Activated naive CD4-positive, alpha-beta T cell treated with anti-CD3 and anti-CD28 coated beads, Interleukin-2, amount 50 U/mL, for 24 hours (primary cell): Measurements from ENCODE around the gene IRGC.

Experiments used
- H3K27ac Mint-ChIP-seq: one replicate; pipeline ENCODE4 v1.8.0; 2021; ENCODE audit warnings: mild to moderate bottlenecking, mixed read lengths
- H3K27me3 Mint-ChIP-seq: one replicate; pipeline ENCODE4 v1.8.0; 2021; ENCODE audit warnings: mixed read lengths
- H3K36me3 Mint-ChIP-seq: one replicate; pipeline ENCODE4 v1.8.0; 2021; ENCODE audit warnings: mixed read lengths
- H3K4me1 Mint-ChIP-seq: one replicate; pipeline ENCODE4 v1.8.0; 2021; ENCODE audit warnings: mixed read lengths
- H3K4me3 Mint-ChIP-seq: one replicate; pipeline ENCODE4 v1.8.0; 2021; ENCODE audit warnings: mild to moderate bottlenecking, mixed read lengths
- H3K9me3 Mint-ChIP-seq: one replicate; pipeline ENCODE4 v1.8.0; 2021; ENCODE audit warnings: mixed read lengths

Gene IRGC

DNA sequence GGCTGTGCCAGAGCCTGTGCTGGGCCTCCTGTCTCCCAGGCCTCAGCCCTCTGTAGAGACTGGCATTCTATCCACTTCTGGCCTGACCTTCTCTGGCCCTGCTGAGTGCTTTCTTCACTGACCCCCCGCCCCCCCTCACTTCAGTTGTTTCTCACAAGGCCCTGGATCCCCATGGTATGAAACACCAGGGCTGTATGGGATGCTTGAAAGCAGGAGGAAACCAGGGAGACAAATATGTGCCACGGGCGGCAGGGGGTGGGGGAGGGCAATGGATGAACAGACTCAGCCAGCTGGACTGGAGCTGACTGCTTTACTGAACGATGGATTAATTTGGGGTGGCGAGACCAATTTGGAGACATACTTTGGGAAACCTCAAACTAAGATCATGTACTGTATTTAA, 14.0 kb downstream of the IRGC start:
- H3K36me3 Mint-ChIP-seq = peaks cover 10% of the 10 kb centered on the region

DNA sequence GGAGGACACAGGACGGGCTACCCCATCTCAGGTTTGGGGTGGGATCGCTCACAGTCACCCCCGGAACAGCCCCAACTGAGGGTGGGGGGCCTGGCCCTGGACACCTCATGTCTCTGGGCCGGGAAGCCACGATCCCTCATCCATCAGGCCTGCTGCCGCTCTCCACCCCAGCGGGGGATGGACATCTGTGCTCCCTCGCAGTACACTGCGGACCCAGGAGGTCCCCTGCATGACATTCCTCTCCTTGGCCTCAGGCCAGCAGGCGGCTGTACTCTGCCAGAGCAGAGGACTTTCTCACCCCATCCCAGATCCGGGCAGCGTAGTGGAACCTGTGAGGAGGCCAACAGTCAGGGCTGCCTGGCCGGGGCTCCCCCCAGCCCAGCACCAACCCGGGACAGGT, 15.5 kb downstream of the IRGC start:
- H3K27ac Mint-ChIP-seq = no peak overlapping the region
- H3K9me3 Mint-ChIP-seq = no peaks in the 10 kb centered on the region
- no peaks in the 10 kb centered on the region for H3K27me3 Mint-ChIP-seq
- no peaks in the 10 kb centered on the region for H3K4me1 Mint-ChIP-seq
- no peak overlapping the region for H3K4me3 Mint-ChIP-seq
- H3K36me3 Mint-ChIP-seq = peaks cover 10% of the 10 kb centered on the region

More for the DNA sequence above, 14.0 kb downstream of the IRGC start:
- H3K9me3 Mint-ChIP-seq = no peaks in the 10 kb centered on the region
- no peak overlapping the region for H3K4me3 Mint-ChIP-seq
- H3K4me1 Mint-ChIP-seq = peaks cover 4% of the 10 kb centered on the region
- no peaks in the 10 kb centered on the region for H3K27me3 Mint-ChIP-seq
- H3K27ac Mint-ChIP-seq = no peak overlapping the region

GRCh38 chr19:43731846-43732245, 16.0 kb downstream of the IRGC start:
- Mint-ChIP-seq H3K4me1 (no peaks in the 10 kb centered on the region), H3K36me3 (peaks cover 13% of the 10 kb centered on the region), H3K27ac (peak overlapping the region; percentile 59), H3K27me3 (no peaks in the 10 kb centered on the region), H3K4me3 (no peak overlapping the region), H3K9me3 (no peaks in the 10 kb centered on the region)

DNA sequence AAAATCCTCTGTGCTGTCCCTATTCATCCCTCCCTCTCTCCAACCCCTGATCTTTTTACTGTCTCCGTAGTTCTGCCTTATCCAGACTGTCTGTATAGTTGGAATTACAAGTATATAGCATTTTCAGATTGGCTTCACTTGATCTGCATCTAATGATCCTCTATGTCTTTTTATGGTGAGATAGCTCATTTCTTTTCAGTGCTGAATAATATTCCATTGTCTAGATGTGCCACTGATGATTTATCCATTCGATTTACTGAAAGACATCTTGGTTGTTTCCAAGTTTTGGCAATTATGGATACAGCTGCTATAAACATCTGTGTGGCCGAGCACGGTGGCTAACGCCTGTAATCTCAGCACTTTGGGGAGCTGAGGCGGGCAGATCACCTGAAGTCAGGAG, 19.1 kb downstream of the IRGC start:
- H3K27ac Mint-ChIP-seq = no peak overlapping the region
- H3K4me1 Mint-ChIP-seq = peaks cover 6% of the 10 kb centered on the region
- no peaks in the 10 kb centered on the region for H3K9me3 Mint-ChIP-seq
- no peaks in the 10 kb centered on the region for H3K27me3 Mint-ChIP-seq
- peaks cover 19% of the 10 kb centered on the region for H3K36me3 Mint-ChIP-seq
- no peak overlapping the region for H3K4me3 Mint-ChIP-seq

GRCh38 chr19:43735957-43736356, 20.1 kb downstream of the IRGC start:
- Mint-ChIP-seq H3K27me3 (no peaks in the 10 kb centered on the region), H3K36me3 (peaks cover 20% of the 10 kb centered on the region), H3K27ac (no peak overlapping the region), H3K4me3 (no peak overlapping the region), H3K9me3 (no peaks in the 10 kb centered on the region), H3K4me1 (peaks cover 6% of the 10 kb centered on the region)

DNA sequence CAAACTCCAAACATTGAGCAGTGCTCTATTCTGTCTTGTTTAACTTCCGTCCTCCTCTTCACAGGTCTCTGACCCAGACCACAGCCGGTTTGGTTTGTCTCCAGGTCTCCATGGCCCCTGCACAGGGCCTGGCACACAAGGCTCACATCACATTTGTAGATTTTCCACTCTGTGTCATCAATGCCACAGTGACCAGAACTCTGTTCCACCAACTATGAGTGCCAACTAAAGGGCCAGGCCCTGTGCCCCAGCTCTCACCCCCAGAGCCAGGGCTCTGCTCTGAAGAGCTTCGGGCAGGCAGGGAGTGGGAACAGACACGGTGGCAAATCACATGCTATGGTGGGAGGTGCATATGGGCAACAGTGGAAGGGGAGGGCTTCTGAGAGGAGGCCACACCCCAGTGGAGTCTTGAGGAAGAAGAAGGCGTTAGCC, 22.9 kb downstream of the IRGC start:
- Mint-ChIP-seq H3K27ac (no peak overlapping the region), H3K36me3 (peaks cover 23% of the 10 kb centered on the region), H3K4me3 (no peak overlapping the region), H3K4me1 (peaks cover 6% of the 10 kb centered on the region), H3K9me3 (no peaks in the 10 kb centered on the region), H3K27me3 (no peaks in the 10 kb centered on the region)

DNA sequence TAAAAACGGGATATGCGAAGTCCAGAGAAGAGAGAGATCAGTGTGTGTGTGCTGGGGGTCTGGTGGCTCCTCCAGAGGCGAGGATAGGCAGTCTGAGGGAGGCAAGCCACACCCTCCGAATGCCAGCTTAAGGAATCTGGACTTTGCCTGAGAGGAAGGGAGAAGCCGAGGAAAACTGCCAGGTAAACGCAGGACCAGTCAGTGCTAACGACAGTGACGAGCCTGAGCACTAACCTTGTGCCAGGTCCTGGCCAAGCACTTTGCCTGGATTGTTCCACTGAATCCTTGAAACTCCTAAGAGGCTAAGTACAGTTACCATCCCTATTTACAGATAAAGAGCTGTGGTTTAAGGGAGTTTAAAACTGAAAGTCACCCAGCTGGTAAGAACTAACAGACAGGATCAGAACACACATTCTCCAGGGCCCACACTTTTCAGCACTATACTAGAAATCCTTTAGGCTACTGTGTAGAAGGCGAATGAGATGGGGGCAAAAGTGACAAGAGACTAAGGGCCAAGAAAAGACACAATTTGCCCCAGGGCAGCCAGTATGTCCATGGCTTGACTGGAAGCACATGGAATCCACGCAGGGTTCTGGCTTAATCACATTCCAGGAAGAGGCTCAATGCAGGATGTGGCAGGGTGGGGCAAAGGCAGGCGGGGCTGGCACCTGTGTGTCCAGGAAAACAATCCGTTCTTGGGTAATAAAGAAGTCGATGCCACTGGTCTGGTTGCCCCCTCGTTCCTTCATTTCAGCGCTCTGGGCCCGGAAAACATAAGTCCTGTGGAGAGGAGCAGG, 23.8 kb downstream of the IRGC start:
- Mint-ChIP-seq H3K36me3 (peaks cover 23% of the 10 kb centered on the region), H3K27me3 (no peaks in the 10 kb centered on the region), H3K27ac (no peak overlapping the region), H3K4me3 (no peak overlapping the region), H3K4me1 (peaks cover 6% of the 10 kb centered on the region), H3K9me3 (no peaks in the 10 kb centered on the region)

- Mint-ChIP-seq H3K9me3 (no peaks in the 10 kb centered on the region), H3K4me1 (peaks cover 13% of the 10 kb centered on the region), H3K36me3 (peaks cover 29% of the 10 kb centered on the region), H3K27me3 (no peaks in the 10 kb centered on the region), H3K4me3 (no peak overlapping the region), H3K27ac (no peak overlapping the region)
Observed at GRCh38 chr19:43741075-43741825, 25.4 kb downstream of the IRGC start.

GRCh38 chr19:43743059-43743458, 27.2 kb downstream of the IRGC start:
- Mint-ChIP-seq H3K9me3 (no peaks in the 10 kb centered on the region), H3K4me3 (no peak overlapping the region), H3K27ac (no peak overlapping the region), H3K36me3 (peaks cover 28% of the 10 kb centered on the region), H3K27me3 (no peaks in the 10 kb centered on the region), H3K4me1 (peaks cover 16% of the 10 kb centered on the region)

GRCh38 chr19:43747557-43748204, 31.8 kb downstream of the IRGC start:
- no peak overlapping the region for H3K4me3 Mint-ChIP-seq
- no peaks in the 10 kb centered on the region for H3K9me3 Mint-ChIP-seq
- H3K27me3 Mint-ChIP-seq = no peaks in the 10 kb centered on the region
- peaks cover 41% of the 10 kb centered on the region for H3K4me1 Mint-ChIP-seq
- H3K36me3 Mint-ChIP-seq = peaks cover 28% of the 10 kb centered on the region
- peak overlapping the region; percentile 73 for H3K27ac Mint-ChIP-seq

DNA sequence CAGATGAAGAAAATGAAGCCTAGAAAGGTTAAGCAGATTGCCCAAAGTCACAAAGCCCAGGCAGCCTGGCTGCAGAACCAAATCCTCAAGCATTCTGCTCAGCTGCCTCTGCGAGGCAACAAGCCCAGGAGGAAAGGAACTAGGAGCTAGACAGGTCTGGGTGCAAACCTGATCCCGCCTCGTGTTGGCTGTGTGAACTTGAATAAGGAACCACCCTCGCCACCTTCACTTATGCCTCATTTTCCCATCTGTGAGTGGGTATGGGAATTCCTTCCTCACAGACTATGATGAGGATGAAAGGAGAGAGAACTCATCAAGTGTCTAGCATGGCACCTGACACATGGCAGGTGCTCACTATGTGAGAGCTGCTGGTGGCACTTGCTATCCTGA, 32.3 kb downstream of the IRGC start:
- Mint-ChIP-seq H3K4me3 (no peak overlapping the region), H3K27ac (peak overlapping the region; percentile 73), H3K4me1 (peaks cover 46% of the 10 kb centered on the region), H3K27me3 (no peaks in the 10 kb centered on the region), H3K9me3 (no peaks in the 10 kb centered on the region), H3K36me3 (peaks cover 32% of the 10 kb centered on the region)

- Mint-ChIP-seq H3K27ac (peak overlapping the region; percentile 73), H3K27me3 (no peaks in the 10 kb centered on the region), H3K36me3 (peaks cover 32% of the 10 kb centered on the region), H3K4me1 (peaks cover 51% of the 10 kb centered on the region), H3K9me3 (no peaks in the 10 kb centered on the region), H3K4me3 (no peak overlapping the region)
Observed at GRCh38 chr19:43748685-43749084, 32.8 kb downstream of the IRGC start.

DNA sequence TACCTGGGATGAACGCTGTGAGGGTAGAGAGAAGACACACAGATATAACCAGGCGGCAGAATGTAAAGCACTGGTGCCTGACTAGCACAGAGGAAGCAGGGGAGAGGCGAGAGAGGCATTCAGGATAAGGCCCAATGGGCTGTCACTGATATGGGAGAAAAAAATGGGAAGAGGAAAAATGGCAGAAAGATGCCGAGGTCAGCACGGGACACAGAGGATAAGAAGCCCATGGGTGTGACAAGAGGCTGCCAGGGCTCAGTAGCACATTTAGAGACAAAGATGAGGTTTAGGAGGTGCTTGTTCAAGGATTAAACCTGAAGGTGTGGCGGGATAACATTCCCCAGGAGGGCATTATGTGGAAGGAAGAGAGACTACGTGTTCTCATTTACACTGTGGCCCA, 33.3 kb downstream of the IRGC start:
- no peak overlapping the region for H3K4me3 Mint-ChIP-seq
- no peaks in the 10 kb centered on the region for H3K27me3 Mint-ChIP-seq
- H3K4me1 Mint-ChIP-seq = peaks cover 55% of the 10 kb centered on the region
- peak overlapping the region; percentile 73 for H3K27ac Mint-ChIP-seq
- peaks cover 32% of the 10 kb centered on the region for H3K36me3 Mint-ChIP-seq
- H3K9me3 Mint-ChIP-seq = no peaks in the 10 kb centered on the region

DNA sequence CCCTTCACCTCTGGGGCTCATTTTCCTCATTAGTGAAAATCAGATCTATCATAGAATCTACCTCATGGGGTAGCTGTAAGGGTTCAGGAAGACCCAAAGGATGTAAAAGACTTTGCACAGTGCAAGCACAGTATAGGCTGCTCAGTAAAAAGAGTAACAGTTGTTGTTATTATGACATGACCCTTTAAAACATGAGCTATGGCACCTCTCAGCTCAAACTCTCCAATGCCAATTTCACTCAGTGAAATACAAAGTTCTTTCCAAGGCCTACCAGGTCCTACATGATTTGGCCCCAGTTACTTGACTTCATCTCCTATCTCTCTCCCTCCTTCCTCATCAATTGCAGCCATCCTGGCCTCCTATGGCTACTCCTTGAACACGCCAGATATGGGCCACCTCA, 34.0 kb downstream of the IRGC start:
- Mint-ChIP-seq H3K36me3 (peaks cover 31% of the 10 kb centered on the region), H3K27me3 (no peaks in the 10 kb centered on the region), H3K4me3 (no peak overlapping the region), H3K27ac (peak overlapping the region; percentile 80), H3K9me3 (no peaks in the 10 kb centered on the region), H3K4me1 (peaks cover 54% of the 10 kb centered on the region)

DNA sequence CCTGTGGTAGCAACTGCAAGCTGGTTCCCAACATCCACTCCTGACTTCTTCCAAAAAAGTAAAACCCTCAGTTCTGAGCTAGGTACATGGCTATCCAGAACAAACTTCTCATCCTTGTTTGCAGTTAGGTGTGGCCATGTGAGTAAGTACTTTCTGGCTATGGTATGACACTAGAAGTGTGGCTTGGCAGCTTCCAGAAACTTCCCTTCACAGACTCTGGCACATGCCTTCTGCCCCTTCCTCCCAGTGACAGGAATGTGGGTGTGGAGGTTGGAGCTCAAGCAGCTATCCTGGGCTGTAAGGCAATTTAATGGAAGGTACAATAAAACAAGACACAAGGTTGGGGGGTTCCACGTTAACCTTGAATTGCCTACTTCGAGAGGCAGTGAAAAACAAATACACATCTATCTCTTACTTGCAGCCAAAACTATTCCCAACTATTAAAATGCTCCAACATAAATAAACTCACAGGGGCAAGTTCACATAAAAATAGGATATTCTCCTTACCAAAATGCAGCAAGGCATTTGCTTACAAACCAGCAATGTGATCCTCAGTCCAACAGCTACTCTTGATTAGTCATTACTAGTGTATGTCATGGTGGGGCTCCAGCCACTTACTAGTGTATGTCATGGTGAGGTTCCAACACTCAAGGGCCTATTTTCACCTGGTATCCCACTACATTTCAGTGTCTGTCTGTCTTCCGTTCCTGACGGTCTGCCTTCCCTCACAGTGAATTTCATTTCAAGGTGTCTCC, 35.8 kb downstream of the IRGC start:
- no peak overlapping the region for H3K4me3 Mint-ChIP-seq
- peaks cover 26% of the 10 kb centered on the region for H3K36me3 Mint-ChIP-seq
- H3K9me3 Mint-ChIP-seq = no peaks in the 10 kb centered on the region
- H3K4me1 Mint-ChIP-seq = peaks cover 64% of the 10 kb centered on the region
- H3K27me3 Mint-ChIP-seq = no peaks in the 10 kb centered on the region
- peak overlapping the region; percentile 90 for H3K27ac Mint-ChIP-seq
